HepG2 (cell line): ENCODE measurements around the gene MC1R. TPM values are rescaled to one million over a fixed set of nuclear protein-coding genes. Genes with fewer than 3 reads are reported as not detected.

Experiments
- AGO2 ChIP-seq: fragments of 200-400 bp; formaldehyde crosslinking; optimal IDR thresholded peaks from 2 replicates; pipeline ENCODE3; 2017; ENCODE audit warnings: mild to moderate bottlenecking, low read depth, low read length, moderate library complexity
- CEBPB ChIP-seq: IDR thresholded peaks from 2 replicates; pipeline ENCODE4 v1.6.1; 2011; ENCODE audit warnings: low read depth, low read length, improper control_type of control experiment, borderline replicate concordance
- LRRFIP1 ChIP-seq: sonication (generic); formaldehyde crosslinking; conservative IDR thresholded peaks from 2 replicates; pipeline ENCODE4 v1.4.0; 2020; ENCODE audit warnings: missing genetic modification reagents
- ZFP91 ChIP-seq: sonication (generic); formaldehyde crosslinking; IDR thresholded peaks from 2 replicates; pipeline ENCODE4 v1.9.0; 2022; ENCODE audit warnings: missing genetic modification reagents, mild to moderate bottlenecking, borderline replicate concordance
- ZMYM3 ChIP-seq: sonication (generic); formaldehyde crosslinking; IDR thresholded peaks from 2 replicates; pipeline ENCODE4 v1.5.1; 2020; ENCODE audit warnings: mild to moderate bottlenecking, missing genetic modification reagents
- ZNF720 ChIP-seq: sonication (generic); formaldehyde crosslinking; IDR thresholded peaks from 2 replicates; pipeline ENCODE4 v1.4.0; 2020; ENCODE audit warnings: missing genetic modification reagents
- polyA plus RNA-seq, 8 experiments: library from polyadenylated mRNA; depleted of rRNA in 3 of 8; stranded (reverse) in 7 of 8; unstranded in 1 of 8; fragments of >200 nt; fragmentation: Illumina TruSeq in 4 of 8; extraction: Trizol in 4 of 8; gene quantifications; 2 replicates each; pipeline versions ENCODE4 v1.2.1 to v1.2.3, GENCODE V29; 2011 to 2016; ENCODE audit warnings: low read depth in 4 of 8, missing spikeins in 1 of 8, mixed read lengths in 1 of 8; ENCODE audit not compliant: insufficient read depth in 1 of 8
- total RNA-seq, 5 experiments: library from RNA; depleted of rRNA; stranded (reverse); fragments of >200 nt; fragmentation: Illumina TruSeq; extraction: Trizol; gene quantifications; 2 replicates each; pipeline ENCODE4 v1.2.3, GENCODE V29; 2016; ENCODE audit warnings: low read depth in 1 of 5
- TF ChIP-seq, protein P1 (sequence below): sonication (generic); formaldehyde crosslinking; IDR thresholded peaks from 2 replicates; pipeline ENCODE4 v1.8.0; 2022; ENCODE audit warnings: low read depth, missing genetic modification reagents

MC1R gene
- total and polyA plus RNA-seq, 2 of the 13 experiments (the other 11 are each of a cell fraction or from before 2014, with no cell fraction given) = 9.1 to 14.8 TPM

DNA sequence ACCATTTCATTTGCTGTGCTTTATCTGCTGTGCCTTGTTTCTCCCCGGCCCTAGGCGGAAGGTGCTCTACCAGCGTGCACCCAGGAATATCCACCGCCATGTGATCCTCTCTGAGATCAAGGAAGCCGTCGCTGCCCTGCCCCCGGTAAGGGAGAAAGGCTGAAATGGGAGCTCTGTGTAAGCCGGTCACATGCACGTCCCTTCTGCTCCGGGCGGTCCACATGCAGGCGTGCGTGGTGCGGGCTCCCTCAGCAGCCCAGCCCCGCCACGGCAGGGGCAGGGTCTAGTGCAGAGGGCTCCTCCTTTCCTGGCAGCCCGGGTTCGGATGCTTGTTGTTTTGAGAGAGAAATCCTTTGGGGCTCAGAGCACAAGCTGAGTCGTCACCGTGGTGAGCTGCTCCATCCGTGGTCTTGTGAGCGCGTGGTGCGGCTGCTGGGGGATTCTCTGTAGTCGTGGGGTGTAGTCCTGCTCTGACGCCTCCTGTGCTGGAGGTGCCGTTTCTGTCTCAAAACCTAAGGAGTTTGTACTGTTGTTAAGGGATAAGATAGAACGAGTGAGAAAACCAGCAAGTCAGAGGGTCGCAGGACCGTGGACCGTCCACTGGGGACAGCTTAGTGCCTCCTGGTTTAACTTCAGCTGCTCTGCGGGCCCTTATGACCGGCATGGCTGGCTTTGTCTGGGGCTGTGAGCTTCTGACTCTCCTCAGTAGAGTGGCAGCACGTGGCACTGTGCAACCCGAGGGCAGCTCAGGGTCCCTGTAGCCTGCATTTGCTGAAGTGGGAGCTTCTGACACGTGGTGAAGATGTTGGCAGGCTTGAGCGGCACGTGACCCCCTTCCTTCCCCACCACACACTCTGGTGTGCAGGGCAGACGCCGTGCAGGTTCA lies 12.3 kb upstream of the MC1R start (continued):
- no peak for TF ChIP-seq ZNF720 (CRISPR knock-in tag)
- TF ChIP-seq, protein P1, sequence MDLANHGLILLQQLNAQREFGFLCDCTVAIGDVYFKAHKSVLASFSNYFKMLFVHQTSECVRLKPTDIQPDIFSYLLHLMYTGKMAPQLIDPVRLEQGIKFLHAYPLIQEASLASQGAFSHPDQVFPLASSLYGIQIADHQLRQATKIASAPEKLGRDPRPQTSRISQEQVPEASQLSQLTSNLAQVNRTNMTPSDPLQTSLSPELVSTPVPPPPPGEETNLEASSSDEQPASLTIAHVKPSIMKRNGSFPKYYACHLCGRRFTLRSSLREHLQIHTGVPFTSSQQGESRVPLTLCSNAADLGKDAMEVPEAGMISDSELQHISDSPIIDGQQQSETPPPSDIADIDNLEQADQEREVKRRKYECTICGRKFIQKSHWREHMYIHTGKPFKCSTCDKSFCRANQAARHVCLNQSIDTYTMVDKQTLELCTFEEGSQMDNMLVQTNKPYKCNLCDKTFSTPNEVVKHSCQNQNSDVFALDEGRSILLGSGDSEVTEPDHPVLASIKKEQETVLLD (CRISPR knock-in tag) = no peak
- no peak for TF ChIP-seq ZMYM3
- peak; percentile 74 for TF ChIP-seq AGO2
- TF ChIP-seq ZFP91 (CRISPR knock-in tag) = peak; percentile 18; the same call in 1 of the 2 replicates
- no peak for TF ChIP-seq CEBPB
- TF ChIP-seq LRRFIP1 (CRISPR knock-in tag) = no peak
